ENCODE results near the gene MRPL16. TPM values are rescaled to one million over a fixed set of nuclear protein-coding genes. Genes with fewer than 3 reads are reported as not detected.
"Not testable (repeated sequence)": the region's sequence is repeated elsewhere in the genome, so short reads cannot be mapped to it uniquely, and the experiment has no call there.

MRPL16 gene
- polyA plus RNA-seq (ENCODE audit: insufficient read length in 12 of 12), result 10 to 100 TPM in 11 of 12 donors, not detected in 1; 31.7 to 43.4 (median 35.5) TPM
- long read RNA-seq, donor 1, transcript MRPL16-201 (4 exons, 1,182 nt), result major isoform, 51 of 52 reads
- long read RNA-seq, donor 1, partial matches to known transcripts, result 0 of 52 reads
- long read RNA-seq, donor 1, other reads (novel, unspliced or antisense), result 0 of 52 reads
- long read RNA-seq, donor 2, transcript MRPL16-201 (4 exons, 1,182 nt), result major isoform, 33 of 33 reads
- long read RNA-seq, donor 2, partial matches to known transcripts, result 0 of 33 reads
- long read RNA-seq, donor 2, other reads (novel, unspliced or antisense), result 0 of 33 reads
- long read RNA-seq, donor 3, transcript MRPL16-201 (4 exons, 1,182 nt), result major isoform, 15 of 17 reads
- long read RNA-seq, donor 3, partial matches to known transcripts, result 0 of 17 reads
- long read RNA-seq, donor 3, other reads (novel, unspliced or antisense), result 0 of 17 reads
- long read RNA-seq, donor 4, transcript MRPL16-201 (4 exons, 1,182 nt), result major isoform, 8 of 9 reads
- long read RNA-seq, donor 4, partial matches to known transcripts, result 0 of 9 reads
- long read RNA-seq, donor 4, other reads (novel, unspliced or antisense), result 0 of 9 reads
- long read RNA-seq, donor 5, result 0 reads
- long read RNA-seq, donor 6, transcript MRPL16-201 (4 exons, 1,182 nt), result major isoform, 17 of 17 reads
- long read RNA-seq, donor 6, partial matches to known transcripts, result 0 of 17 reads
- long read RNA-seq, donor 6, other reads (novel, unspliced or antisense), result 0 of 17 reads
- long read RNA-seq, donor 7, transcript MRPL16-201 (4 exons, 1,182 nt), result major isoform, 8 of 8 reads
- long read RNA-seq, donor 7, partial matches to known transcripts, result 0 of 8 reads
- long read RNA-seq, donor 7, other reads (novel, unspliced or antisense), result 0 of 8 reads
- long read RNA-seq, donor 8, transcript MRPL16-201 (4 exons, 1,182 nt), result major isoform, 30 of 32 reads
- long read RNA-seq, donor 8, partial matches to known transcripts, result 0 of 32 reads
- long read RNA-seq, donor 8, other reads (novel, unspliced or antisense), result 0 of 32 reads
- long read RNA-seq, donor 9, transcript MRPL16-201 (4 exons, 1,182 nt), result major isoform, 16 of 18 reads
- long read RNA-seq, donor 9, partial matches to known transcripts, result 0 of 18 reads
- long read RNA-seq, donor 9, other reads (novel, unspliced or antisense), result 0 of 18 reads
- long read RNA-seq, donor 10, transcript MRPL16-201 (4 exons, 1,182 nt), result major isoform, 30 of 30 reads
- long read RNA-seq, donor 10, partial matches to known transcripts, result 0 of 30 reads
- long read RNA-seq, donor 10, other reads (novel, unspliced or antisense), result 0 of 30 reads
- long read RNA-seq, donor 11, transcript MRPL16-201 (4 exons, 1,182 nt), result major isoform, 32 of 33 reads
- long read RNA-seq, donor 11, partial matches to known transcripts, result 0 of 33 reads
- long read RNA-seq, donor 11, other reads (novel, unspliced or antisense), result 0 of 33 reads

DNA sequence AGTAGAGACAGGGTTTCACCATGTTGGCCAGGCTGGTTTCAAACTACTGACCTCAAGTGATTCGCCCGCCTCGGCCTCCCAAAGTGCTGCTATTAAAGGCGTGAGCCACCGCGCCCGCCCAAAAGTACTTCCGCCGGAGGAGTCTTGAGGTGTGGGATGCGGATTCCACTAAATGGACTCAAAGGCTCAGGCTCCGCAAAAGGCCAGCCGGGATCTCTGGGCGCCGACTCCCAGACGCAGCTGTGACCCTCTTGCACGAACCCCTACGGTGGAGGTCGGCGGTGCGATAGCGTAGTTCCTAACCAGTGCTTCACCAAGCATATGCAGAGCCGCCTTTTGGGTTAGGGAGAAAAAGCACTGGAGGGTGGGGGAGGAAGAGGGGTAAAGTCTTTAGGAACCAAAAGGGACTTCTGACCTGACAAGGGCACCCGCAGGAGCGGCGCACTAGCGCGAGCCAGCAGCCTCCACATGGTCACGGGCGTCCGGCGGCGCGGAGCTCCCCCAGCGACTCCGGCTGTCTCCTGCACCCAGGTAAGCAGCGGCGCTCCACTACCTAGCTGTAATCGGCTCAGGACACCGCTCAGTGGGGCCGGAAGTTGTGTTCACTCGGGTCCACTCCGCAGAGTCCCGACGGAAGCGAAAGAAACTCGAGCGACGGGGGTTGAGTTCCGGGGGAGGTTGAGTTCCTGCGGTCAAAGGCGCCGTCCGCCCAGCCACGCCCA, at the start of gene MRPL16:
MRPL16 (minus strand) TSS at position 590 of the 722 bp plus-strand sequence; CDS start at position 470, 120 bp downstream.
- peak; percentile 90 for DNase-seq

GRCh38 chr11:59859673-59860072, 49.1 kb upstream of the MRPL16 start:
- DNase-seq, result no peak

DNA sequence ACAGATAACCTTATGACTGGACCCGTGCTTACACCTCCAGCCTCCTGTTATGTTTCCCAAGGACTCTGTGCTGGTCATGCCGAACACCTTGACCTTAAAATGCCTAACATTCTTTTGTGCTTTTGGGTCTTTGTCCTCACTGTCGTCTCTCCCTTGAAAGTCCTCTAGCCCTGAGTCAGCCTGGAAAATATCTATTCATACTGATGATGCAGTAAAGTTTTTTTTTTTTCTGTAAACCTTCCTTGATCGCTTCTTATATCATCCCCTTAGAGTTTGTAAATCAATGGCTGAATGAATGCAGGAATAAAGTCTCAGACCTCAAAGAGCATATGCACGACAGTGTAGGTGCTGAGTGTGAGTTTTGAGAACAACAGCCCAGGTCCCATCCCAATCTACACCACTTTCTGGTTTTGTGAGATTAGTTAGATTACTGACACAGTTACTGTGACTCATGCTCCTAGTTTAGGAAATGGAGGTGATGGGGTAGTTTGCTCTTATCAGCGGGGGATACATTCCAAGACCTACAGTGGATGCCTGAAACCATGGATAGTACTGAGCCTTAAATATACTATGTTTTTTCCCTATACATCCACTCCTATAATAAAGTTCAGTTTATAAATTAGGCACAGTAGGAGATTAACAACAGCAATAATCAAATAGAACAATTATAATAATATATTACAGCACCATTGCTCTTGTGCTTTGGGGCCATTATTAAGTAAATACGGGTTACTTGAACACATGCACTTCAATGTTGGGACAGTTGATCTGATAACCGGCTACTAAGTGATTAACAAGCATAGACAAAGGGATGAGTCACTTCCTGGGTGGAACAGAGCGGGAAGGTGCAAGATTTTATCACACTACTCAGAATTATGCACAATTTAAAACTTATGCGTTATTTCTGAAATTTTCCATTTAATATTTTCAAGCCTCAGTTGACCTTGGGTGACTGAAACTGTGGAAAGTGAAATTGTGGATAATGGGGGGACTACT, 47.2 kb upstream of the MRPL16 start:
- no peak for DNase-seq

GRCh38 chr11:59854871-59855270, 44.3 kb upstream of the MRPL16 start:
- no peak for DNase-seq

DNA sequence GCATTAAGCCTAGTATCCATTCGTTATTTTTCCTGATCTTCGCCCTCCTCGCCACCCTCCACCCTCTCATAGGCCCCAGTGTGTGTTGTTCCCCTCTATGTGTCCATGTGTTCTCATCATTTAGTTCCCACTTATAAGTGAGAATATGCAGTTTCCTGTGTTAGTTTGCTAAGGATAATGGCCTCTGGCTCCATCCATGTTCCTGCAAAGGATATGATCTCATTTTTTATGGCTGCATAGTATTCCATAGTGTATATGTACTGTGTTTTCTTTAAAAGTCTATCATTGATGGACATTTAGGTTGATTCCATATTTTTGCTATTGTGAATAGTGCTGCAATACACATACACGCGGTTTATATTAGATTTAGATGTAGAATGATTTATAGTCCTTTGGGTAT, 40.8 kb upstream of the MRPL16 start:
- not testable (repeated sequence) for DNase-seq

GRCh38 chr11:59849551-59849950, 39.0 kb upstream of the MRPL16 start:
- not testable (repeated sequence) for DNase-seq

- DNase-seq, result no peak
These were observed 38.6 kb upstream of the MRPL16 start for GRCh38 chr11:59849129-59849528.

DNA sequence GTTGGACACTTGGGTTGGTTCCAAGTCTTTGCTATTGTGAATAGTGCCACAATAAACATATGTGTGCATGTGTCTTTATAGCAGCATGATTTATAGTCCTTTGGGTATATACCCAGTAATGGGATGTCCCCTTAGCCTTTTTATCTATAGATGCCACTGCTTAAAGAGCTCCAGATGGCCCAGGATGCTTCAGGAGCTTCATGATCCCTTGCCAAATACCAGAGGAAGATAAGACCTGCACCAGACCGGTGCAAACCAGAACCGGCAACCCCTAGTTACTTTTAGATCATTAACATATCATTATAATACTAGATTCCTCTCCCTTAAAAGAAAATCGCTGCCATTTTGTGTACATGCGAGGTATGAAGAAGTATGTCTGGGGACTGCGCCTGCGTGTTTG, 37.9 kb upstream of the MRPL16 start:
- not testable (repeated sequence) for DNase-seq

DNA sequence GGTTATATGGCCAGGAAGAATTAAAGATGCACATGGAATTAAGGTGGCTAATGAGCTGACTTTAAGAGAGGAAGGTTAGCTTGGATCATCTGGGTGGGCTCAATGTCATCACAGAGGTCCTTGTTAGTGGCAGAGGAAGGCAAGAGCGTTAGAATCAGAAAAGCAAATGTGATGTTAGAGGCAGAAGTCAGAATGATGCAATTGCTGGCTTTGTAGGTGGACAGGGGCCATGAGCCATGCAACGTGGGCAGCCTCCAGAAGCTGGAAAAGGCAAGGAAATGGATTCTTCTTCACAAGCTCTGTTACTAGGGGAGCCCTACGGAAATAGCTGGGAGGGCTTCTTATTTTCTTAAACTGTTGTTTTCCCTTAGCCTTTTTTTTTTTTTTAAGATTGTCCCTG, 37.0 kb upstream of the MRPL16 start:
- no peak for DNase-seq

GRCh38 chr11:59846556-59846955, 36.0 kb upstream of the MRPL16 start:
- DNase-seq, result no peak

DNA sequence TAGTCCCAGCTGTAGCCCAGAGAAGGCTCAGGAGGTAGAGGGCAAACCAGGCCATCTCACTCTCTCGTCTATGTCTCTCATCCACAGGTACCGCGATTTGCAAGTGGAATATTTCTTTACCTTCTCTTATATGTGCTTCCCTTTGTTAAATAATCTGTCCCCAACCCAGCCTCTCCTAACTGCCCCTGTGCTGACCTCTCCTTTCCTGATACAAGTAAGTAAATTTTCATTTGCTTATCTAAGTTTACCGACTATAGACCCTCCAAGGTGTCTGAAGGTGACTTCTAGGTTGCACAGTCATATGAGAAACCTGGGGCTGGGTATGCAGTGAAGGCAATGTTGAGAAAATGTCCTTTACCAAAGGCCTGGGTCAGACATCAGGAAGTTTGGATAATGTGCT, 34.8 kb upstream of the MRPL16 start, which contains the start of gene CBLIF:
CBLIF (minus strand) TSS at position 101 of the 400 bp plus-strand sequence; CDS start at position 55, 46 bp downstream.
- no peak for DNase-seq

DNA sequence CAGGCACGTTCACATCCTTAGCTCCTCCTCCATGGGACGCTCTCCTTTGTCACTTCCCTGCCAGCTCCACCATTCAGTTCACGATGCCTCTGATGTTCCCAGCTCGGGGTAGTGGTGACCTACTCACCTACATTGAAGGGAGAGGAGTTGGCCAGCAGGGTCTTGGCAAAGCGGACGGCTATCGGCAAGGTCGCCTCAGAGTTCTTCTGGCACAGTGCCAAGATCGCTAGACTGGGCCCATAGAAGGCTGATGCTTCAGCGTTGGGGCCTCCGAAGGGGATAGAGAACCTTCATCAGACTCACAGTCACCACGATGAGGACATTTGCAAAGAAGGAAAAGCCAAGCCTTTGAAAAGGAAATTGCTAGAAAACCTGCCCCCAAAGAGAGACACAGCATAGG, 31.7 kb upstream of the MRPL16 start:
- no peak for DNase-seq

GRCh38 chr11:59841514-59841913, 30.9 kb upstream of the MRPL16 start:
- DNase-seq, result no peak

- no peak for DNase-seq
These were observed 29.0 kb upstream of the MRPL16 start for GRCh38 chr11:59839615-59840014.

- no peak for DNase-seq
These were observed 23.0 kb upstream of the MRPL16 start for GRCh38 chr11:59833602-59834001.

- no peak for DNase-seq
These were observed 18.8 kb upstream of the MRPL16 start for GRCh38 chr11:59829358-59829757.

DNA sequence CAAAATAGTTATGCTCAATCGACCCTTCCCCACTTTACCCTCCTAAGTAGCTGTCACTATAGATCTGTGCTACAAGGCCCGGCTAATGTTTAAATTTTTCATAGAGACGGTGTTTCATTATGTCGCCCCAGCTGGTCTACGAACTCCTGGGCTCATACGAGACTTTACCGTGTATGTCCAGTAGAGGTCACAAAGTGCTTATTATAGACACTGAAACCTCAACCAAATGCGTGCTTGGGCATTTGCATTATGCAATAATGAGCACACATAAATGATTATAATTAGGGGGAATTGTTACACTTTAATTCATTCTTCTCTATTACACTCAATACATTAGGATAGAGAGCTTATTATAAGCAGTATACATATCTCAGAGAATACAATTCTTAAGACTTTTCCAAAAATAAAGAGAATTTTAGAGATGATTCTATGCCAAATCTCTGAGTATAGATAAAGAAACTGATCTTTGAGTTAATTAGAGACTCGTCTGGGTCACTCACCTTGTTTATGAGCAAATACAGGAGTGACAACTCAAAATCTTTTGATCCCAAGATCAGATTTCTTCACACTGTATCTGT, 12.5 kb upstream of the MRPL16 start:
- DNase-seq, result peak; percentile 16

DNA sequence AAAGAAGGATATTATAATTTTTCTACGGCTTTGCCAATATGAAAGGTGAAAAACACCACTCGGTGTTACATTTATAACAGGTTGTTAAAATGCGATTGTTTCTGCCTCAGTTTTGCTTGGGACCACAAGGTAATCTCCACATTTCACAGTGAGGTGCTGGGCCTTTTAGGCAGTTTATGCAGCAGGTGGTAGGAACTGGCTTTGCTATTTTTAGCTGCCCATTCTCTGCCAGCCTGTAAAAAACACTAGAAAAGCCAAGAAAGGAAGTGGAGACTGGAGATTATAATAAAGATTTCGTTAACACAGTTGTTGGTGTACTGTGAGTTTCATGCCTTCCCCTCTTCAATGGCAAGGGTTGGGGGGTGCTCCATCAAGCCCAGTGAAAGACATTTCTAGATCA, 8.0 kb upstream of the MRPL16 start:
- DNase-seq, result no peak

DNA sequence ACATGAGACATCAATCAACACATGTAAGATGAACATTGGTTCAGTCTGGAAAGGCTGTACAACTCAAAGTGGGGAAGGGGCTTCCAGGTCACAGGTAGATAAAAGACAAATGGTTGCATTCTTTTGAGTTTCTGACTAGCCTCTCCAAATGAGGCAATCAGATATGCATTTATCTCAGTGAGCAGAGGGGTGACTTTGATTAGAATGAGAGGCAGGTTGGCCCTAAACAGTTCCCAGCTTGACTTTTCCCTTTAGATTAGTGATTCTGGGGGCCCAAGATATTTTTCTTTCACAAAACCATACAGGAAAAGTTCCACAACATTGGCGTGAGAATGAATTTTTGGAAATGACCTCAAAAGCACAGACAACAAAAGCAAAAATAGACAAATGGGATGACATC, 5.9 kb upstream of the MRPL16 start:
- not testable (repeated sequence) for DNase-seq

All from muscle of arm (tissue), 14 donors.